Type B pancreatic cell (in vitro differentiated cells): ENCODE measurements around the gene FPR1. TPM values are rescaled to one million over a fixed set of nuclear protein-coding genes. Genes with fewer than 3 reads are reported as not detected.
A peak's percentile ranks its signal among the peaks of the same experiment; 100 is the strongest.

Experiments
- DNase-seq: peaks from one replicate; pipeline ENCODE4 v3.0.0; 2021; ENCODE audit warnings: mixed read lengths; ENCODE audit not compliant: unreplicated experiment; ENCODE audit errors: extremely low spot score
- H3K27ac Mint-ChIP-seq: 2 replicates; pipeline ENCODE4 v1.8.0; 2021; ENCODE audit warnings: mild to moderate bottlenecking, mixed read lengths
- H3K27me3 Mint-ChIP-seq: 2 replicates; pipeline ENCODE4 v1.8.0; 2021; ENCODE audit warnings: mixed read lengths
- H3K36me3 Mint-ChIP-seq: 2 replicates; pipeline ENCODE4 v1.8.0; 2021; ENCODE audit warnings: mixed read lengths
- H3K4me1 Mint-ChIP-seq: one replicate; pipeline ENCODE4 v1.8.0; 2021; ENCODE audit warnings: mixed read lengths; ENCODE audit not compliant: unreplicated experiment
- H3K4me3 Mint-ChIP-seq: 2 replicates; pipeline ENCODE4 v1.8.0; 2021; ENCODE audit warnings: mild to moderate bottlenecking, mixed read lengths
- H3K9me3 Mint-ChIP-seq: 2 replicates; pipeline ENCODE4 v1.8.0; 2021; ENCODE audit warnings: mixed read lengths
- total RNA-seq: library from RNA; stranded (reverse); gene quantifications from 2 replicates; pipeline ENCODE4 v1.2.1, GENCODE V29; 2021; ENCODE audit warnings: low replicate concordance
- TF ChIP-seq, protein P1 (sequence below): fragments of 200-600 bp; sonication (generic); conservative IDR thresholded peaks from 2 replicates; pipeline ENCODE4 v1.5.0; 2021; ENCODE audit warnings: antibody characterized with exemption, mild to moderate bottlenecking

FPR1 gene
- total RNA-seq, 1 donor from 2014 or later, result not detected

GRCh38 chr19:51703575-51704515 lies 47.8 kb downstream of the FPR1 start:
- H3K4me1 Mint-ChIP-seq, result peaks cover 28% of the 10 kb centered on the region
- DNase-seq, result peak; percentile 96
- TF ChIP-seq, protein P1, sequence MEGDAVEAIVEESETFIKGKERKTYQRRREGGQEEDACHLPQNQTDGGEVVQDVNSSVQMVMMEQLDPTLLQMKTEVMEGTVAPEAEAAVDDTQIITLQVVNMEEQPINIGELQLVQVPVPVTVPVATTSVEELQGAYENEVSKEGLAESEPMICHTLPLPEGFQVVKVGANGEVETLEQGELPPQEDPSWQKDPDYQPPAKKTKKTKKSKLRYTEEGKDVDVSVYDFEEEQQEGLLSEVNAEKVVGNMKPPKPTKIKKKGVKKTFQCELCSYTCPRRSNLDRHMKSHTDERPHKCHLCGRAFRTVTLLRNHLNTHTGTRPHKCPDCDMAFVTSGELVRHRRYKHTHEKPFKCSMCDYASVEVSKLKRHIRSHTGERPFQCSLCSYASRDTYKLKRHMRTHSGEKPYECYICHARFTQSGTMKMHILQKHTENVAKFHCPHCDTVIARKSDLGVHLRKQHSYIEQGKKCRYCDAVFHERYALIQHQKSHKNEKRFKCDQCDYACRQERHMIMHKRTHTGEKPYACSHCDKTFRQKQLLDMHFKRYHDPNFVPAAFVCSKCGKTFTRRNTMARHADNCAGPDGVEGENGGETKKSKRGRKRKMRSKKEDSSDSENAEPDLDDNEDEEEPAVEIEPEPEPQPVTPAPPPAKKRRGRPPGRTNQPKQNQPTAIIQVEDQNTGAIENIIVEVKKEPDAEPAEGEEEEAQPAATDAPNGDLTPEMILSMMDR, result peak; percentile 66
- H3K9me3 Mint-ChIP-seq, result no peaks in the 10 kb centered on the region
- peak overlapping the region; percentile 88 for H3K4me3 Mint-ChIP-seq
- peaks cover 5% of the 10 kb centered on the region for H3K27me3 Mint-ChIP-seq
- peak overlapping the region; percentile 98 for H3K27ac Mint-ChIP-seq
- H3K36me3 Mint-ChIP-seq, result peaks cover 26% of the 10 kb centered on the region

GRCh38 chr19:51702825-51703574 lies 48.7 kb downstream of the FPR1 start:
- peaks cover 32% of the 10 kb centered on the region for H3K36me3 Mint-ChIP-seq
- peaks cover 5% of the 10 kb centered on the region for H3K27me3 Mint-ChIP-seq
- peak overlapping the region; percentile 88 for H3K4me3 Mint-ChIP-seq
- no peaks in the 10 kb centered on the region for H3K9me3 Mint-ChIP-seq
- DNase-seq, result no peak
- peaks cover 28% of the 10 kb centered on the region for H3K4me1 Mint-ChIP-seq
- TF ChIP-seq, protein P1, result no peak
- peak overlapping the region; percentile 98 for H3K27ac Mint-ChIP-seq

DNA sequence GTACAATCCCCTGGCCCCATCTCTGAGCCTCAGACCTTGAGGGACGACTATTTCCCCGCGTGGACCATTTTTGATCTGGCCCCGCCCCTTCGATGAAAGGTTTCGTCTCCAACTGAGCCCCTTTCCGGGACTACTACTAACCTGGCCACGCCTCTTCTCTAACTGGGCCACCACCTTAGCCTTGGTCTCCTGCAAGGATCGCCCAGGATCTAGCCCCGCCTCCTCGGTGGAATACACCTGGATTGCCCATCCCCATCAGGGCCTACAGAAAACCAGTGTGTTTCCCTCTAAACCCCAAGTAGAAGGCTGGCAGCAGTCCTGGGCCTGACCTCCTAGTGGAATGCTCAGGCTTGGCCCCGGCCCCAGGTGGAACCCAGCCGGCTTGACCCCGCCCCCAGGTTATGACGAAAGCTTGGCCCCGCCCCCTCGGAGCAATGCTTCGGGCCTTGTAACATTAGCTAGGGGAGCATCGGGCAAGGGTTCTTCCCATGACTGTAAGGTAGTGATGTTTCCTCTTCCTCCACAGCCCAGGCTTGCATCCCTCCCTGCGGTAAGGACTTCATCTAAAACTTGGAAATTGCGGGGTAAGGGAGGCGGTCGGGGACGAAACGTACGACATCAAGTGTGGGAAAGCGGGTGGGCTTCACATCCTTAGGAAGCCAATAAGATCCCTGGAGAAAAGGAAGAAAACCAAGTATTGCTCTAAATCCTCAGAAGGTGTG lies 49.4 kb downstream of the FPR1 start:
- Mint-ChIP-seq H3K36me3 (peaks cover 39% of the 10 kb centered on the region), H3K27me3 (peaks cover 5% of the 10 kb centered on the region), H3K4me3 (peak overlapping the region; percentile 88), H3K27ac (peak overlapping the region; percentile 98), H3K9me3 (no peaks in the 10 kb centered on the region), H3K4me1 (peaks cover 28% of the 10 kb centered on the region)
- TF ChIP-seq, protein P1, result no peak
- DNase-seq, result no peak

DNA sequence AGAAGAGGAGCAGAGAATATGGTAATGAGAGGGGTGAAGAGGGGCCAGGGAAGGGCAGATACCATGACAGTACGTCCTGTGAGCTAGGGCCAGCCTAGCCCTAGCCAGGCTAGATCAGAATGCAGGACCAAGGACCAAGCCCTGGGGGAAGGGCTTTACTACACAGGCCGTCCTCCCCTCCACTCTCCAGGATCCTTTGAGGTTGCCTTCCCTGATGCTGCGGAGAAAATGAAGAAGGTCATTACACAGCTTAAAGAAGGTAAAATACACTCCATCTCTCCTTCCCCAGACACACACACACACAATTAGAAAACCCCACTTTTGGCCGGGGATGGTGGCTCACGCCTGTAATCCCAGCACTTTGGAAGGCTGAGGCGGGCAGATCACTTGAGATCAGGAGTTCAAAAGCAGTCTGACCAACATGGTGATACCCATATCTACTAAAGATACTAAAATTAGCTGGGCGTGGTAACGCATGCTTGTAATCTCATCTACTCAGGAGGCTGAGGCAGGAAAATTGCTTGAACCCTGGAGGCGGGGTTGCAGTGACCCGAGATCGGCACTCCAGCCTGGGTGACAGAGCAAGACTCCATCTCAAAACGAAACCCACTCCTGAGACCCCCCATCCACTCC lies 50.1 kb downstream of the FPR1 start:
- TF ChIP-seq, protein P1, result no peak
- peak overlapping the region; percentile 88 for H3K4me3 Mint-ChIP-seq
- peaks cover 43% of the 10 kb centered on the region for H3K36me3 Mint-ChIP-seq
- H3K27ac Mint-ChIP-seq, result peak overlapping the region; percentile 98
- H3K4me1 Mint-ChIP-seq, result peaks cover 28% of the 10 kb centered on the region
- no peak for DNase-seq
- no peaks in the 10 kb centered on the region for H3K9me3 Mint-ChIP-seq
- peaks cover 5% of the 10 kb centered on the region for H3K27me3 Mint-ChIP-seq

- peaks cover 5% of the 10 kb centered on the region for H3K27me3 Mint-ChIP-seq
- peaks cover 17% of the 10 kb centered on the region for H3K4me1 Mint-ChIP-seq
- no peaks in the 10 kb centered on the region for H3K9me3 Mint-ChIP-seq
- peaks cover 46% of the 10 kb centered on the region for H3K36me3 Mint-ChIP-seq
- no peak overlapping the region for H3K27ac Mint-ChIP-seq
- no peak overlapping the region for H3K4me3 Mint-ChIP-seq
- TF ChIP-seq, protein P1, result no peak
- DNase-seq, result no peak
These were observed 52.5 kb downstream of the FPR1 start for GRCh38 chr19:51699170-51699569.
